Stimulated activated CD8-positive, alpha-beta memory T cell treated with anti-CD3 and anti-CD28 coated beads, Interleukin-4, amount 100 ng/mL, for 1 hour (primary cell): ENCODE data around the gene RNF215.

Source experiments
- DNase-seq, 2 donors: peaks; one replicate each; pipeline ENCODE4 v3.0.0-alpha.2; 2020; ENCODE audit warnings: low read depth in 2 of 2, low spot score in 1 of 2

The RNF215 gene

GRCh38 chr22:30397656-30398635, 10.7 kb upstream of the RNF215 start:
- no peak for DNase-seq

- peak in 1 of 2 donors; percentile 25 for DNase-seq
These were observed 9.9 kb upstream of the RNF215 start, which contains the start of gene SEC14L2 for GRCh38 chr22:30396871-30397655. TSS of gene SEC14L2 (plus strand) at chr22:30397018. CDS start at chr22:30397117, 99 bp downstream.

- DNase-seq = no peak
These were observed 6.7 kb upstream of the RNF215 start for GRCh38 chr22:30393885-30394284.

GRCh38 chr22:30393322-30393680, 6.1 kb upstream of the RNF215 start:
- no peak for DNase-seq

- no peak for DNase-seq
These were observed 5.6 kb upstream of the RNF215 start for GRCh38 chr22:30392661-30393321.

GRCh38 chr22:30390974-30391691, 3.9 kb upstream of the RNF215 start:
- peak; percentile 45 to 66 for DNase-seq

GRCh38 chr22:30386608-30386959, 627 bp downstream of the RNF215 start:
- no peak for DNase-seq

GRCh38 chr22:30385942-30386341, 1.3 kb downstream of the RNF215 start:
- DNase-seq = no peak

- DNase-seq = no peak
These were observed 4.2 kb downstream of the RNF215 start for GRCh38 chr22:30383061-30383460.

- no peak for DNase-seq
These were observed 4.9 kb downstream of the RNF215 start for GRCh38 chr22:30382340-30382739.

GRCh38 chr22:30381264-30381663, 5.9 kb downstream of the RNF215 start:
- DNase-seq = no peak

GRCh38 chr22:30380011-30380410, 7.2 kb downstream of the RNF215 start:
- no peak for DNase-seq

- DNase-seq = no peak
These were observed 11.8 kb downstream of the RNF215 start for GRCh38 chr22:30375312-30375849.

GRCh38 chr22:30373331-30374325, 13.6 kb downstream of the RNF215 start:
- DNase-seq = no peak

- no peak for DNase-seq
These were observed 14.3 kb downstream of the RNF215 start for GRCh38 chr22:30372915-30373314.

- no peak for DNase-seq
These were observed 15.2 kb downstream of the RNF215 start for GRCh38 chr22:30371981-30372380.

- DNase-seq = no peak
These were observed 15.9 kb downstream of the RNF215 start for GRCh38 chr22:30371321-30371720.

- no peak for DNase-seq
These were observed 16.5 kb downstream of the RNF215 start for GRCh38 chr22:30370641-30371230.

- DNase-seq = no peak
These were observed 18.8 kb downstream of the RNF215 start for GRCh38 chr22:30368420-30368819.
